ENCODE measurements around the gene ZNF547. TPM values are rescaled to one million over a fixed set of nuclear protein-coding genes. Genes with fewer than 3 reads are reported as not detected.
A peak's percentile ranks its signal among the peaks of the same experiment; 100 is the strongest.

Gene ZNF547
- total RNA-seq, 1 donor from 2014 or later: 4.8 TPM

DNA sequence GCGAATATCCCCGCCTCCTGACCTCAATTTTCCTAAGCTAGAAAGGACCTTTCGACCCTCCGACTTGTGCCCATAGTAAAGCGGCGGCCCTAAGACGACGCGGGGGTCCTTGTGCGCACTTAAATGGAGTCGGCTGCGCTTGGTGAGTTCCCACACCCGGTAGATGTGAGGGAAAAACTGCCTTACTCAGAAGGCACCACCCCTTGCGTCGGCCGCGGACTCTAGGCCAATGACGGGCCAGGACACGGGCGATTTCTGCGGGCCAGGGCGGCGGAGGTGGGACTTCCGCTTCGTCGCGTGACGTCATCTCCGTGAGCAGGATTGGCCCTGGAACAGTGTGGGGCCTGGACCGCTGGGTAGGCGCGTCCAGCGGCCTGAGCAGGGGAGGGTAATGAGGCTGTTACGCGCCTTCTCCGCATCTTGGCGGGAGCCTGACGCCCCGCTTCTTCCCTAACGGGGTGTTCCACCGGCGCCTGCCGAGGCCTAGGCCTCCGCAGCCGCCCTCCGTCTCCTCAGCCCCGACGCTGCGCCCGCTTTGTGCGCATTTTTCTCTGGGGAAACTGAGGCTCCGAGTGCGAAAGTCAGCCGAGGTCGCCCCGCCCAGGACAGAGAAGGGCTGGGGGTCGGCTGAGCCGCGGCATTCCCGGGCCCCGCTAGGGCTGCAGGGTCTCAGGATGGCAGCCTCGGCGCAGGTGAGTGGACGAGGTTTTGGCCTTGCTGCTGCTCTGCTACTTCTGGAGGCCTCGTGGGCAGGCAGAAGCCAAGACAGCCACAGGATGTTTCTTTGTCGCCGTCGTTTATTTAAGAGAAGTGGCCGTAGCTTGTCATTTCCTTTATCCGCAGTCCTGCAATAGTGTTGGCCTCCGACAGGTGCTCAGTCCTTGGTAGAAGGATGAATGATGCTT, 42.9 kb upstream of the ZNF547 start, which contains the start of gene ZNF543:
Gene ZNF543, plus strand, starts transcription at position 293 of the 905 bp plus-strand sequence. Its CDS starts 382 bp downstream, at position 675.
- peak; percentile 94 for DNase-seq (ENCODE audit: low spot score)
- Mint-ChIP-seq H3K4me1 (ENCODE audit: unreplicated experiment) (peaks cover 19% of the 10 kb centered on the region), H3K36me3 (ENCODE audit: low read depth, unreplicated experiment) (peaks cover 15% of the 10 kb centered on the region), H3K27ac (ENCODE audit: unreplicated experiment) (peak within 1 kb of the TSS; percentile 94), H3K9me3 (ENCODE audit: unreplicated experiment) (no peaks in the 10 kb centered on the region), H3K4me3 (ENCODE audit: unreplicated experiment) (peak within 1 kb of the TSS; percentile 96), H3K27me3 (ENCODE audit: unreplicated experiment) (peaks cover 9% of the 10 kb centered on the region)
- TF ChIP-seq CTCF (IDR thresholded peaks at IDR 0.05; ENCODE audit: unreplicated experiment): no peak

GRCh38 chr19:57321116-57321515, 42.2 kb upstream of the ZNF547 start:
- H3K36me3 Mint-ChIP-seq (ENCODE audit: low read depth, unreplicated experiment): peaks cover 19% of the 10 kb centered on the region
- TF ChIP-seq CTCF (IDR thresholded peaks at IDR 0.05; ENCODE audit: unreplicated experiment): no peak
- peaks cover 19% of the 10 kb centered on the region for H3K4me1 Mint-ChIP-seq (ENCODE audit: unreplicated experiment)
- peak overlapping the region; percentile 96 for H3K4me3 Mint-ChIP-seq (ENCODE audit: unreplicated experiment)
- H3K27ac Mint-ChIP-seq (ENCODE audit: unreplicated experiment): peak overlapping the region; percentile 94
- peaks cover 9% of the 10 kb centered on the region for H3K27me3 Mint-ChIP-seq (ENCODE audit: unreplicated experiment)
- H3K9me3 Mint-ChIP-seq (ENCODE audit: unreplicated experiment): no peaks in the 10 kb centered on the region
- no peak for DNase-seq (ENCODE audit: low spot score)

GRCh38 chr19:57321751-57322150, 41.6 kb upstream of the ZNF547 start:
- DNase-seq (ENCODE audit: low spot score): no peak
- Mint-ChIP-seq H3K4me1 (ENCODE audit: unreplicated experiment) (peaks cover 19% of the 10 kb centered on the region), H3K4me3 (ENCODE audit: unreplicated experiment) (peak overlapping the region; percentile 96), H3K27ac (ENCODE audit: unreplicated experiment) (peak overlapping the region; percentile 94), H3K9me3 (ENCODE audit: unreplicated experiment) (no peaks in the 10 kb centered on the region), H3K27me3 (ENCODE audit: unreplicated experiment) (peaks cover 9% of the 10 kb centered on the region), H3K36me3 (ENCODE audit: low read depth, unreplicated experiment) (peaks cover 23% of the 10 kb centered on the region)
- TF ChIP-seq CTCF (IDR thresholded peaks at IDR 0.05; ENCODE audit: unreplicated experiment): no peak

DNA sequence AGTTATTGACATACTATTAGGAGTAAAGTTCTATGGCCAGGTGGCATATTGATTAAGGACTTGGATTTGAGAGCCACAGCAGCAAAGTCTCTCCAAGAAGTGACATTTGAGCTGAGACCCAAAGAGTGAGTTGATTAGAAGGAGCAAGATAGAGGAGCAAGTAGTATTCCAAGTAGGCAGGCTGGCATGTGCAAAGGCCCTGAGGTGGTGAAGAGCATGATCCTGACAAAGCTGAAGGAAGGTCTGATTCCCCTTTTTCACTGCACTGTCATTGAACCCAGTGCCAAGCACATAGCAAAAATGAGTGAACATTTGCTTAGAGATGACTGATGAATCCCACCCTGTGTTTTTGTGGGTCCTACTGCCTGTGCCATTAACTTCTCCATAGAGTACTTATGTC, 38.4 kb upstream of the ZNF547 start:
- Mint-ChIP-seq H3K27ac (ENCODE audit: unreplicated experiment) (no peak overlapping the region), H3K4me3 (ENCODE audit: unreplicated experiment) (peak overlapping the region; percentile 60), H3K27me3 (ENCODE audit: unreplicated experiment) (peaks cover 9% of the 10 kb centered on the region), H3K9me3 (ENCODE audit: unreplicated experiment) (no peaks in the 10 kb centered on the region), H3K36me3 (ENCODE audit: low read depth, unreplicated experiment) (peaks cover 45% of the 10 kb centered on the region), H3K4me1 (ENCODE audit: unreplicated experiment) (peaks cover 19% of the 10 kb centered on the region)
- DNase-seq (ENCODE audit: low spot score): no peak
- TF ChIP-seq CTCF (IDR thresholded peaks at IDR 0.05; ENCODE audit: unreplicated experiment): no peak

GRCh38 chr19:57327993-57328392, 35.4 kb upstream of the ZNF547 start:
- DNase-seq (ENCODE audit: low spot score): no peak
- Mint-ChIP-seq H3K9me3 (ENCODE audit: unreplicated experiment) (no peaks in the 10 kb centered on the region), H3K36me3 (ENCODE audit: low read depth, unreplicated experiment) (peaks cover 48% of the 10 kb centered on the region), H3K4me1 (ENCODE audit: unreplicated experiment) (no peaks in the 10 kb centered on the region), H3K27me3 (ENCODE audit: unreplicated experiment) (no peaks in the 10 kb centered on the region), H3K27ac (ENCODE audit: unreplicated experiment) (no peak overlapping the region), H3K4me3 (ENCODE audit: unreplicated experiment) (peak overlapping the region; percentile 34)
- no peak for TF ChIP-seq CTCF (IDR thresholded peaks at IDR 0.05; ENCODE audit: unreplicated experiment)

Measured in endothelial cell (in vitro differentiated cells).